NT2/D1 (cell line): ENCODE measurements around the gene CTNNA3.

Experiments
- YY1 ChIP-seq: IDR thresholded peaks from 2 replicates; pipeline ENCODE4 v1.6.1; 2011; ENCODE audit not compliant: insufficient read length, insufficient read depth
- ZNF274 ChIP-seq: IDR thresholded peaks from 2 replicates; pipeline ENCODE4 v1.6.1; 2011; ENCODE audit warnings: mild to moderate bottlenecking, low read depth, low read length

DNA sequence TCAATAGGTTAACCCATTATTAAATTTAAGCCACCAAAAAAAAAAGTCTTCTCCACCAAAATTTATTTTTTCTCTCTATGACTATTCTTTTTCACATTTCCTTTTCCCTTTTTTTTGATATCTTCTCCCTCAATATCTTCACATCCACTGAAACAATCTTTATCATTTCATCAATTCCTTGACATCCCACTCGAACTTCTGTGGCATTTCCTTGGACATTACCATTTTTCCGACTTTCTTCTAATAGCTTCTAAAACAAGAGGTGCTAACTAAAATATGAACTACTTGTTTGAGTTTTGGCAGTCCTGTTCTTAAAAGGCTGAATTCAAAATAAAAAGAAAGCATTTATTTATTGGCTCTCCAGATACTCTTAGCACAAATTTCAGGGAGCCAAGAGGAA is 684 bp upstream of the CTNNA3 start:
- TF ChIP-seq YY1 (no peak), ZNF274 (no peak)
